Measurements from ENCODE around the gene SLC49A3. TPM values are rescaled to one million over a fixed set of nuclear protein-coding genes. Genes with fewer than 3 reads are reported as not detected.
"Not testable (repeated sequence)": the region's sequence is repeated elsewhere in the genome, so short reads cannot be mapped to it uniquely, and the experiment has no call there.

The SLC49A3 gene
- total RNA-seq, 1 donor from 2014 or later: 2.3 TPM

DNA sequence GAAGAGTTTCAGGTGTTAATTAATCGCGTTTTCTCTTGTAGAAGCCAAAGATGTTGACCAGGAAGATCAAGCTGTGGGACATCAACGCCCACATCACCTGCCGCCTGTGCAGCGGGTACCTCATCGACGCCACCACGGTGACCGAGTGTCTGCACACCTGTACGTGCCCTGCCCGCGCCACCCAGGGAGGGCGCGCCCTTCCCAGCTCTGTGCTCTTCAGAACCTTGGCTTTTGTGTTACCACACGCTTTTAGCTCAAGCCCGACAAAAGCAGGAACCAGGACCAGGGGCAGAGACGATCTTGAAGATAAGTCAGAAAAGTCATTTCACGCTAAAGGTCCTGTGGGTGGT lies 44.7 kb upstream of the SLC49A3 start:
- intact Hi-C loops (cut with micrococcal nuclease): no loop called here
- Mint-ChIP-seq H3K27me3 (no peaks in the 10 kb centered on the region), H3K36me3 (ENCODE audit: low read depth) (peaks cover 57% of the 10 kb centered on the region), H3K4me1 (peaks cover 1% of the 10 kb centered on the region), H3K4me3 (no peak overlapping the region), H3K9me3 (no peaks in the 10 kb centered on the region), H3K27ac (no peak overlapping the region)
- TF ChIP-seq, protein P1, sequence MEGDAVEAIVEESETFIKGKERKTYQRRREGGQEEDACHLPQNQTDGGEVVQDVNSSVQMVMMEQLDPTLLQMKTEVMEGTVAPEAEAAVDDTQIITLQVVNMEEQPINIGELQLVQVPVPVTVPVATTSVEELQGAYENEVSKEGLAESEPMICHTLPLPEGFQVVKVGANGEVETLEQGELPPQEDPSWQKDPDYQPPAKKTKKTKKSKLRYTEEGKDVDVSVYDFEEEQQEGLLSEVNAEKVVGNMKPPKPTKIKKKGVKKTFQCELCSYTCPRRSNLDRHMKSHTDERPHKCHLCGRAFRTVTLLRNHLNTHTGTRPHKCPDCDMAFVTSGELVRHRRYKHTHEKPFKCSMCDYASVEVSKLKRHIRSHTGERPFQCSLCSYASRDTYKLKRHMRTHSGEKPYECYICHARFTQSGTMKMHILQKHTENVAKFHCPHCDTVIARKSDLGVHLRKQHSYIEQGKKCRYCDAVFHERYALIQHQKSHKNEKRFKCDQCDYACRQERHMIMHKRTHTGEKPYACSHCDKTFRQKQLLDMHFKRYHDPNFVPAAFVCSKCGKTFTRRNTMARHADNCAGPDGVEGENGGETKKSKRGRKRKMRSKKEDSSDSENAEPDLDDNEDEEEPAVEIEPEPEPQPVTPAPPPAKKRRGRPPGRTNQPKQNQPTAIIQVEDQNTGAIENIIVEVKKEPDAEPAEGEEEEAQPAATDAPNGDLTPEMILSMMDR (IDR thresholded peaks at IDR 0.05): no peak
- POLR2A ChIA-PET: interaction anchor here (0.6 kb wide), 1 partner anchor 20 kb away, joined by 5 read pairs; no protein-coding TSS in a partner anchor
- CTCF ChIA-PET: no interaction called here
- DNase-seq (no peak), ATAC-seq (ENCODE audit: low read depth) (no peak)

DNA sequence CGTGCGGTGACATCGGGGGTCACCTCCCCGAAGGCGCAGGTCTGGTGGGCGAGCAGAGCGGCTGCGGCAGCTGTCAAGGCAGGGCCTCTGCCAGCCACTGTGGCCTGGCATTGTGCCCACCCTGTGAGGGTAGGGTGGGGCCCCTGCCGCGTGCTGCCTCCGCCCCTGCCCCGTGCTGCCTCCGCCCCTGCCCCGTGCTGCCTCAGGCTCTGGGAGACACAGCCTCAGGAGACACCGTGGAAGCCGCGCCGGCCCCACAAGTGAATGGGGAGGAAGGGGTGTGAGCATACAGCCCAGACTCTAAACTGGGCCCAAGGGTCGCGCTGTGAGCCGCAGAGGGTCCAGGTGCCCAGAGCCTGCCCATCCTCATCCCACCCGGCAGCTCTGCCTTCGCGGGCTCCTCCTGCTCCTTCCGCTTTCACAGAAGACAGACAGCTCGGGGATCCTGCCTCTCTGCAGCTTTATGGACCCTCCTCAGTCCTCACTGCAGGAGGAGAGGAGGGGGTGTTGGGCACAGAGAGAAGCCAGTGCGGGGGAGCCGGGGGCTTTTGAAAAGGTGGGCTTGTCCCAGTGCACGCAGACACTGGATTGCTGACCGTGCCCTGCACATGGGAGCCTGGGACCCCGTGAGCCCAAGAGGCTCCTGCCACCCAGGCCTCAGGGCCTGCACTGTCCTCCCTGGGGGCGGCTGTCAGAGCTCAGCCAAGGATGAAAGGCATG lies 44.1 kb upstream of the SLC49A3 start:
- no peaks in the 10 kb centered on the region for H3K9me3 Mint-ChIP-seq
- intact Hi-C loops (cut with micrococcal nuclease): no loop called here
- POLR2A ChIA-PET: interaction anchor here (0.6 kb wide), 1 partner anchor 20 kb away, joined by 5 read pairs; no protein-coding TSS in a partner anchor
- H3K4me1 Mint-ChIP-seq: peaks cover 1% of the 10 kb centered on the region
- TF ChIP-seq, protein P1 (IDR thresholded peaks at IDR 0.05): no peak
- no peak overlapping the region for H3K27ac Mint-ChIP-seq
- no peak for DNase-seq
- no peak for ATAC-seq (ENCODE audit: low read depth)
- H3K36me3 Mint-ChIP-seq (ENCODE audit: low read depth): peaks cover 55% of the 10 kb centered on the region
- no peaks in the 10 kb centered on the region for H3K27me3 Mint-ChIP-seq
- no peak overlapping the region for H3K4me3 Mint-ChIP-seq
- CTCF ChIA-PET: no interaction called here

DNA sequence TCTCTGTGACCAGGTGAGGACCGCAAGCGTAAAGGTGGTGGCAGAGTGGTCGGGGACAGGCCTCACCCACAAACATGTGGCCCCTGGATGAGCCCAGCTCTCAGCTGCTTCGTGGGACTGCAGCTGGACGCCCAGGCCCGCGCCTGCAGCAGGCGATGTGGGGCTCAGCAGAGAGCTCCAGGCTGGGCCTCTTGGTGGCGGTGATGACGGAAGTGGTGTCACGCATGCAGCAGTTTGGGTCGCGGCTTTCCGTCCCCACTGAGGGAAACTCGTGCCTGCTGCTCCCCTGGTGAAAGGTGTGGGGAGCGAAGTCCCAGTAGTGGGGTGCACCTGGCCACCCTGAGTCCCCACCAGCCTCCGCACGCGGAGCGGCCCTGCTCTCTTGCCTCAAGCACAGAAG lies 43.5 kb upstream of the SLC49A3 start:
- DNase-seq (no peak), ATAC-seq (ENCODE audit: low read depth) (no peak)
- ChIA-PET POLR2A (no interaction called here), CTCF (no interaction called here)
- TF ChIP-seq, protein P1 (IDR thresholded peaks at IDR 0.05): no peak
- Mint-ChIP-seq H3K36me3 (ENCODE audit: low read depth) (peaks cover 55% of the 10 kb centered on the region), H3K4me3 (no peak overlapping the region), H3K27me3 (no peaks in the 10 kb centered on the region), H3K27ac (no peak overlapping the region), H3K9me3 (no peaks in the 10 kb centered on the region), H3K4me1 (peaks cover 4% of the 10 kb centered on the region)
- intact Hi-C loops (cut with micrococcal nuclease): no loop called here

DNA sequence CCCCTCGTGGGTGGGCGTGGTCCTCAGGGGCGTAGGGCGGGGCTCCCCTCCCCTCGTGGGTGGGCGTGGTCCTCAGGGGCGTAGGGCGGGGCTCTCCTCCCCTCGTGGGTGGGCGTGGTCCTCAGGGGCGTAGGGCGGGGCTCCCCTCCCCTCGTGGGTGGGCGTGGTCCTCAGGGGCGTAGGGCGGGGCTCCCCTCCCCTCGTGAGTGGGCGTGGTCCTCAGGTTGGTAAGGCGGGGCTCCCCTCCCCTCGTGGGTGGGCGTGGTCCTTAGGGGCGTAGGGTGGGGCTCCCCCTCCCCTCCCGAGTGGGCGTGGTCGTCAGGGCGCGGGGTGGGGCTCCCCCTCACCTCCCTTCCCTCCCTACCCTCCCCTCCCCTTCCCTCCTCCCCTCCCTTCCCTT lies 43.0 kb upstream of the SLC49A3 start:
- intact Hi-C loops (cut with micrococcal nuclease); H3K27ac Mint-ChIP-seq: not testable (repeated sequence)

DNA sequence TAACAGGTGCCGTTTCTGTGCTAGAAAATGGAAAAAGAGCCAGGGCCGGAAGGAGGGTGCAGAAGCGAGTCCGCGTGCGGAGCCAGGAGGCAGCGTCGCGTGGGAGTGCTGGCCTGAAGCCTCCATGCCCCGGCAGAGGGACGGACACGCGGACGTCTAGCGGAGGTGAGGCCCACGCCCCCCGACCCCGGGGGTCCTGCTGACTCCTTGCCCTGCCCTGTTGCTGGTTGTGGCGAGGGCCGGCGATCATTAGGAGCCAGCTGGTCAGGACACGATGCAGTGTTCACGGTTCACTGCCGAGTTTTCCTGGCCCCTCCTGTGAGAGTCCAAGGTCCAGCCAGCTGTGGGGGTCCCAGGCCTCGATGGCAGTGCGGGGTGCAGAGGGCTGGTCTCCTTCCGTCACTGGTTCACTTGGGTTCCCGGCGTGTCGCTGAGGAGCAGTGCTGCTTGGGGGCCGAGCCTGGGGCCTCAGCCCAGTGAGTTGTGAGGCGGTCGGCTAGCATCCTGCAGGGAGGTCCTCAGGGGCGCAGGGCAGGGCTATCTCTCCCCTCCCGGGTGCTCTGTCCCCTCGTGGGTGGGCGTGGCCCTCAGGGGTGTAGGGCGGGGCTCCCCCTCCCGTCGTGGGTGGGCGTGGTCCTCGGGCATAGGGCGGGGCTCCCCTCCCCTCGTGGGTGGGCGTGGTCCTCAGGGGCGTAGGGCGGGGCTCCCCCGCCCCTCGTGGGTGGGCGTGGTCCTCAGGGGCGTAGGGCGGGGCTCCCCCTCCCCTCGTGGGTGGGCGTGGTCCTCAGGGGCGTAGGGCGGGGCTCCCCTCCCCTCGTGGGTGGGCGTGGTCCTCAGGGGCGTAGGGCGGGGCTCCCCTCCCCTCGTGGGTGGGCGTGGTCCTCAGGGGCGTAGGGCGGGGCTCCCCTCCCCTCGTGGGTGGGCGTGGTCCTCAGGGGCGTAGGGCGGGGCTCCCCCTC lies 42.3 kb upstream of the SLC49A3 start:
- POLR2A ChIA-PET; intact Hi-C loops (cut with micrococcal nuclease): not testable (repeated sequence)
- H3K36me3 Mint-ChIP-seq (ENCODE audit: low read depth): peaks cover 54% of the 10 kb centered on the region

More for the DNA sequence above, 43.0 kb upstream of the SLC49A3 start:
- ATAC-seq (ENCODE audit: low read depth); H3K27me3 Mint-ChIP-seq; H3K4me1 Mint-ChIP-seq; CTCF ChIA-PET; H3K9me3 Mint-ChIP-seq; H3K4me3 Mint-ChIP-seq; POLR2A ChIA-PET; DNase-seq: not testable (repeated sequence)
- H3K36me3 Mint-ChIP-seq (ENCODE audit: low read depth): peaks cover 52% of the 10 kb centered on the region

DNA sequence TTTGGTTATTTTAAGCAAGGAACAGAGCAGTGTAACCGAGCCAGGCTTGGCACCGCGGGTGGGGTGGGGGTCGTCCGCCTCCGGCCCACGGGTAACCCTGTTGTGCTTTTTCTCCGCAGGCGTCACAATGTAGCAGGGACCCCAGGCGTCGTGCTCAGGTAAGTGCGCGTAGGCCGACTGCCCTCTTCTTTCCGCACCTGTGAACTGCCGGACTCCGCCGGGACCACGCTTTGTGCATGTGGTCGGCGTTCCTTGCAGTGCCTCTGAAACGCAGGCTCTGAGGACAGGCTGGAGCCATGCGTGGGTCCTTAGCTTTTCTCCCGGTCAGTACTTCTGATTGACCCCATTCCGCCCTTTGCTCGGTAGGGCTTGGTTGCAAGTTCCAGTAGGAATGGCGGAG lies 41.6 kb upstream of the SLC49A3 start:
- no peaks in the 10 kb centered on the region for H3K27me3 Mint-ChIP-seq
- intact Hi-C loops (cut with micrococcal nuclease): no loop called here
- CTCF ChIA-PET: no interaction called here
- H3K9me3 Mint-ChIP-seq: no peaks in the 10 kb centered on the region
- peaks cover 49% of the 10 kb centered on the region for H3K36me3 Mint-ChIP-seq (ENCODE audit: low read depth)
- H3K4me3 Mint-ChIP-seq: no peak overlapping the region
- no peak overlapping the region for H3K27ac Mint-ChIP-seq
- peaks cover 6% of the 10 kb centered on the region for H3K4me1 Mint-ChIP-seq
- TF ChIP-seq, protein P1 (IDR thresholded peaks at IDR 0.05): no peak
- POLR2A ChIA-PET: no interaction called here
- DNase-seq (no peak), ATAC-seq (ENCODE audit: low read depth) (no peak)

More for the DNA sequence above, 42.3 kb upstream of the SLC49A3 start:
- H3K27me3 Mint-ChIP-seq; H3K9me3 Mint-ChIP-seq; H3K27ac Mint-ChIP-seq; H3K4me1 Mint-ChIP-seq; CTCF ChIA-PET; H3K4me3 Mint-ChIP-seq; ATAC-seq (ENCODE audit: low read depth); DNase-seq: not testable (repeated sequence)
